Measurements from ENCODE around the gene ID1.
"Not testable (repeated sequence)": the region's sequence is repeated elsewhere in the genome, so short reads cannot be mapped to it uniquely, and the experiment has no call there.

The ID1 gene

DNA sequence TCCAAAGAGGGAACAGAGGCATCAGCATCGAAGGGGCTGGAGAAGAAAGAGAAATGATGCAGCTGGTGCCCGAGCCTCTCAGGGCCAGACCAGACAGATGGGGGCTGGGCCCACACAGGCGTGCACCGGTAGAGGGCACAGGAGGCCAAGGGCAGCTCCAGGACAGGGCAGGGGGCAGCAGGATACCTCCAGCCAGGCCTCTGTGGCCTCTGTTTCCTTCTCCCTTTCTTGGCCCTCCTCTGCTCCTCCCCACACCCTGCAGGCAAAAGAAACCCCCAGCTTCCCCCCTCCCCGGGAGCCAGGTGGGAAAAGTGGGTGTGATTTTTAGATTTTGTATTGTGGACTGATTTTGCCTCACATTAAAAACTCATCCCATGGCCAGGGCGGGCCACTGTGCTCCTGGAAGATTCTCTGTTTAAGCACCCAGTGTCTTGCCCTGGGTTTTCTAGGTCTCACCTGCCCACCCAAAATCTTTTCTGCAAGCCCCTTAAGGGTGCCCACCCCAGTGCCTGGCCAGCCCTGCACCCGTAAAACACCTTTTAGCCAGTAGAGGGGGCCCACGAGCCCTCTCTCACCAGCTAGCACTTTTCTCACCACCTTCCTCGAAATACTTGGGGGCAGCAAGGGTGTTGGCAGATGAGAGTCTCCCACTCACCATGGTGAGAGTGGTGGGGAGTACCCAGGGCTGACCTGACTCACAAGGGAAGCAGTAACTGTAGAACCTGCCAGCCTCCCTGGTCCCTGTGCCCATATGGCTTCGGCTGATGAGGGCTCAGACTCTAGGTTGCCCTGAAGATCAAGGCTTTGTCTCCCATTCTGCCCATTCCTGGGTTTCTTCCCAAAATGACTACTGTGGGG lies 35.7 kb upstream of the ID1 start:
- TF ChIP-seq, protein P1, sequence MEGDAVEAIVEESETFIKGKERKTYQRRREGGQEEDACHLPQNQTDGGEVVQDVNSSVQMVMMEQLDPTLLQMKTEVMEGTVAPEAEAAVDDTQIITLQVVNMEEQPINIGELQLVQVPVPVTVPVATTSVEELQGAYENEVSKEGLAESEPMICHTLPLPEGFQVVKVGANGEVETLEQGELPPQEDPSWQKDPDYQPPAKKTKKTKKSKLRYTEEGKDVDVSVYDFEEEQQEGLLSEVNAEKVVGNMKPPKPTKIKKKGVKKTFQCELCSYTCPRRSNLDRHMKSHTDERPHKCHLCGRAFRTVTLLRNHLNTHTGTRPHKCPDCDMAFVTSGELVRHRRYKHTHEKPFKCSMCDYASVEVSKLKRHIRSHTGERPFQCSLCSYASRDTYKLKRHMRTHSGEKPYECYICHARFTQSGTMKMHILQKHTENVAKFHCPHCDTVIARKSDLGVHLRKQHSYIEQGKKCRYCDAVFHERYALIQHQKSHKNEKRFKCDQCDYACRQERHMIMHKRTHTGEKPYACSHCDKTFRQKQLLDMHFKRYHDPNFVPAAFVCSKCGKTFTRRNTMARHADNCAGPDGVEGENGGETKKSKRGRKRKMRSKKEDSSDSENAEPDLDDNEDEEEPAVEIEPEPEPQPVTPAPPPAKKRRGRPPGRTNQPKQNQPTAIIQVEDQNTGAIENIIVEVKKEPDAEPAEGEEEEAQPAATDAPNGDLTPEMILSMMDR (IDR thresholded peaks at IDR 0.05; ENCODE audit: low read depth, low read length): peak; percentile 89
- no peak for DNase-seq (ENCODE audit: extremely low read depth, low read depth)

DNA sequence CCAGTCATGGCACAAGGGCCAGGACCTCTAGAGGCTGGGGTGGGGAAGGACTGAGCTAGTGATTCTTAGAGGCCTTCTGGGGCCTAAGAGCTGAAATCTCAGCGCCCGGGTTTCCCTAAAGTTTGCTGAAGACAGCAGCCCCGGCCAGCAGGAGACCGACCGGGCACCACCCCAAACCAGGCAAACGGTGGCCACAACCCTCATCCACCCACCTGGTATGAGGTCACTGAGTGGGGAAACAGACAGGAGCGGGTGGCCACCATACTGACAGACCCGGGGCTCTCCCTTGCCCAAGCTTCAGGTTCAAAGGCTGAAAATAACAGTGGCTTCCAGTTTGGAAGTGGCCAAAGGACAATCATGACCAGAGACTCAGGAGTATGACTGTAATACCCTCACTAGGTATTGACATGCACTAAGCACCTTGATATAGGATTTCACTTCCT lies 35.0 kb upstream of the ID1 start:
- TF ChIP-seq, protein P1 (IDR thresholded peaks at IDR 0.05; ENCODE audit: low read depth, low read length): no peak
- no peak for DNase-seq (ENCODE audit: extremely low read depth, low read depth)

DNA sequence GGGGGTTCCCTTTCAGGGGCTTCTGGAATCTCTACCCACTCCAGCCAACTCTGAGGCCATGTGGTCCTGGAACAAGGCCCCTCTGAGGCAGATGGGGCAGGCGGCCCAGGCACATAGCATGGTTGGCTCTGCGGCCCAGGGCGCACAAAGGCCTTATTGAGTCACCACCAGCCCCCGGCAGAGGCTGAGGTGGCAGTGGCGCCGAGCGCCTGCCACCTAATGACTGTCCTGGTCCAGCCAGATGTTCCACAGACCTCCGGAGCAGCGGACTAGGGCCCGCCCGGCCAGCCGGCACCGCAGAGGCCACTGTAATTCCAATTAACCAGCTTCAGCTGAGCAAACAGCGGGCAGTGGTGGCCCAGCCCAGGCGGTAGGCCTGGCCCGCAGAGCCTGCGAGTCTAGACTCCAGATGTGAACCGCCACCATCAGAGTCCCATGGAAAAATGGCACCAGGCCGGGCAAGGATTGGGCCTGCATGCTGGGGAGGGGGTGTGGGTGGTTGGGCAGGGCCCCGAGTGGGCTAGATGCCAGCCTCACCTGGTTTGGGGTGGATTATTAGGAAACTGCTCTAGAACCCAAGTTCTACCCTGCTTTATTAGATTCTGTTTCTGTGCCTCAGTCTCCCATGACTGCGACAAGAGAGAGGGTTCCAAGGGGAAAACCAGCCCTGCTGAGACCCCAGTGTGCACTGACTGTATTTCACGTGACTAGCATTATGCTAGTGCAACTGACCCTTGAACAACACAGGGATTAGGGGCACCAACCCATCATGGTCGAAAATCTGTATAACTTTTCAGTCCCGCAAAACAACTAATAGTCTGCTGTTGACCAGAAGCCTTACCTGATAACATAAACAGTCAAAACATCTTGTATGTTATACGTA lies 34.1 kb upstream of the ID1 start:
- no peak for DNase-seq (ENCODE audit: extremely low read depth, low read depth)
- TF ChIP-seq, protein P1 (IDR thresholded peaks at IDR 0.05; ENCODE audit: low read depth, low read length): no peak

- no peak for DNase-seq (ENCODE audit: extremely low read depth, low read depth)
- TF ChIP-seq, protein P1 (IDR thresholded peaks at IDR 0.05; ENCODE audit: low read depth, low read length): no peak
Measured at GRCh38 chr20:31572042-31572700, 32.9 kb upstream of the ID1 start.

DNA sequence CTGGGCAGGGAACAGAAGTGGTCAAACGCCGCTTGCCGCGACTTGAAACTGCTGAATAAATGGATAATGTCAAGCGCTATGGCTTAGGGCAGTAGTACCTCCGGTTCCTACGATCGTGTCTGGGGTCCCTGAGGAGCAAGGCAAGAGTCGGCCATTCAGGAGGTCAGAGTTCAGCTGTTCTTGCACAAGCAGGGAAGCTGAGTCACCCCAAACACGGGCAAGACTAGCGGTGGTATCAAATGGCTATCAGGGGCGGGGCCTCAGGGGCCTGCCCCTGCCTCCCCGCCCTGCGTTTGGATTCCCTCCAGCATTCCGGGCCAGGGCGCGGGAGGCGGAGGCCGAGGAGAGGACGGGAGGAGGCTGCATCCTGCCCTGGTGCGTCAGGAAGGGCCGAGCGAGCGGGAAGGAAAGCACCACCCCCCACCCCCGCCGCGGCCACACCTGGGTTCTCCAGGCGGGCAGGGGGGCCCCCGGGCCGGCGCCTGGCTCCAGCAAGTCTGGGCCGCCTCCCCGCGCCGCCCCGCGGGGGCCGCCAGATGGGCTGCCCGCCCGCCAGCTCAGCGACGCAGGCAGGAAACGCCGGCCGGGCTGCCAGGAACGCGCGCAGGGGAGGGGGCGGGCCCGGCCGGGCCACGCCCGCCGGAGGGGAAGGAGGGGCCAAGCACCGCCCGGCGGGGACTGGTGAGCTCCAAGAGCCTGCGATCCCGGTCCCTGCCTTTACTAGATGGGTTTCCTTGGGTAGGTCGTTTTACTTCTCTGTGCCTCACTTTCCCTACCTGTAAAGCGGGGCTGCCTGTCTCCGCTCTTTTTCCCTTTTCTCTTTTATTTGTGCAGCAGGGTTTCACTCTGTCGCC lies 32.2 kb upstream of the ID1 start:
- TF ChIP-seq, protein P1 (IDR thresholded peaks at IDR 0.05; ENCODE audit: low read depth, low read length): no peak
- DNase-seq (ENCODE audit: extremely low read depth, low read depth): peak; percentile 97

DNA sequence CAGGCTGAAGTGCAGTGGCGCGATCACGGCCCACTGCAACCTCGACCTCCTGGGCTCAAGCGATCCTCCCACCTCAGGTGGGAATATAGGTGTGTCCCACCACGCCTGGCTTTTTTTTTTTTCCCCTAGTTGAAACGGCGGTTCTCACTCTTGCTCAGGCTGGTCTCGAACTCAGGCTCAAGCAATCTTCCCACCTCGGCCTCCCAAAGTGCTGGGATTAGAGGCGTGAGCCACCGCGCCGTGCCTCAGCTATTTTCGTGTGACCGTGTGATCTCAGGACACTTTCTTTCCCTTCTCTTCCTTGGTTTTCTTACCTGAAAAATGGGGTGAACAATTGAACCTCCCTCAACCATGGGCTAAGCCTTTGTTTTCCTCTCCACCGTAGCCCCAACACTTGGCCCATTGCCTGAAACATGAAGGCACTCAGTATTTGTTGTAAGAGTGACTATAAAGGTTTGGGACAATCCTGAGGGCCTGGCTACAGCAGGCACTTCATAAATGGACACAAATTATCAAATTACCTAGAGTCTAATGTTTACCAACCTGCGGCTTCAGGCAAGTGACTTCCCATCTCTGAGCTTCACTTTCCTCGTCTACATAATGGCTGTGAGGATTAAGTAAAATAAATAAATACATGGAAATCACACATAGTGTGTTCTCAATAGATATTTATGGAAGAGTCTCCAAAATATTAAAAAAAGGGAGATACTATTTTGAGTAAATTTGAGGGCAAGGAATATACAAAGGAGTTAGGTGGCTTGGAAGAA lies 31.4 kb upstream of the ID1 start:
- TF ChIP-seq, protein P1 (IDR thresholded peaks at IDR 0.05; ENCODE audit: low read depth, low read length): no peak
- DNase-seq (ENCODE audit: extremely low read depth, low read depth): no peak

- DNase-seq (ENCODE audit: extremely low read depth, low read depth): not testable (repeated sequence)
Measured at GRCh38 chr20:31574986-31575385, 30.1 kb upstream of the ID1 start.
